Stimulated activated CD8-positive, alpha-beta memory T cell treated with anti-CD3 and anti-CD28 coated beads, Interleukin-12 subunit alpha, Interleukin-12 subunit beta, amount 100 ng/mL, for 4 hours (primary cell): ENCODE data around the gene HSD17B14.
"Not testable (repeated sequence)": the region's sequence is repeated elsewhere in the genome, so short reads cannot be mapped to it uniquely, and the experiment has no call there.

Experiments
- DNase-seq: peaks from one replicate; pipeline ENCODE4 v3.0.0-alpha.2; 2020; ENCODE audit warnings: low read depth

Gene HSD17B14

GRCh38 chr19:48796298-48797083 is 39.8 kb downstream of the HSD17B14 start:
- no peak for DNase-seq

GRCh38 chr19:48795685-48796070 is 40.6 kb downstream of the HSD17B14 start:
- no peak for DNase-seq

- DNase-seq, result peak; percentile 67
Observed at GRCh38 chr19:48795055-48795684, 41.1 kb downstream of the HSD17B14 start.

- DNase-seq, result no peak
Observed at GRCh38 chr19:48794291-48794690, 42.0 kb downstream of the HSD17B14 start.

DNA sequence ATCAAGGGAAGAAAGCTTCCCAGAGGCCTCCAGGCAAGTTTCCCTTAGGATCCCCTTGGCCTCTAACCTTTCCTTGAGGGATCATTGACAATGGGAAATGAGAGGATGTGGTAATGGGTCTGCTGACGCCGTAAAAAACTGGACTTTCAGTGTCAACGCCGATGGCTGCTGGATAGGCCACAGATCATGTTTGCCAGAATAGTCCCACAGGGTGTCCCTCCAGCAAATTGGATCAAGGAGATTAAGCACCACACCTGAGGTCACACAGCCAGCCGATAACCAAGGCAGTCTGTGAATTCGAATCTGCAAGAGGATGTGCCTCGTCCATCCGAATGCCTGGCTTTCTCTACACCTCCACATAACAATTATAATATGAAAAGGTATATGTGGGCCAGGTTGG is 43.0 kb downstream of the HSD17B14 start:
- DNase-seq, result no peak

GRCh38 chr19:48787331-48787730 is 49.0 kb downstream of the HSD17B14 start:
- DNase-seq, result not testable (repeated sequence)

DNA sequence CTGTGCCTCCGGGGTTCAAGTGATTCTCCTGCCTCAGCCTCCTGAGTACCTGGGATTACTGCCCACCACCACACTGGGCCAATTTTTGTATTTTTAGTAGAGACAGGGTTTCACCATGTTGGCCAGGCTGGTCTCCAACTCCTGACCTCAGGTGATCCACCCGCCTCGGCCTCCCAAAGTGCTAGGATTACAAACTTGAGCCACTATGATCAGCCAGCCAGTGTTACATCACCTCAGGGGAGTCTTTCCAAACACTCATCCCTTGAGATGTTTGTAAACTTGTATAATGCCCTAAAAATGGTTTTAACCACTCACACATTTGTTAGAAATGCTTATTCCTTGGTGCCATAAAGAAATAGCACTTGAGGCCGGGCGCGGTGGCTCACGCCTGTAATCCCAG is 49.9 kb downstream of the HSD17B14 start:
- DNase-seq, result not testable (repeated sequence)

GRCh38 chr19:48784527-48784926 is 51.8 kb downstream of the HSD17B14 start:
- DNase-seq, result no peak

DNA sequence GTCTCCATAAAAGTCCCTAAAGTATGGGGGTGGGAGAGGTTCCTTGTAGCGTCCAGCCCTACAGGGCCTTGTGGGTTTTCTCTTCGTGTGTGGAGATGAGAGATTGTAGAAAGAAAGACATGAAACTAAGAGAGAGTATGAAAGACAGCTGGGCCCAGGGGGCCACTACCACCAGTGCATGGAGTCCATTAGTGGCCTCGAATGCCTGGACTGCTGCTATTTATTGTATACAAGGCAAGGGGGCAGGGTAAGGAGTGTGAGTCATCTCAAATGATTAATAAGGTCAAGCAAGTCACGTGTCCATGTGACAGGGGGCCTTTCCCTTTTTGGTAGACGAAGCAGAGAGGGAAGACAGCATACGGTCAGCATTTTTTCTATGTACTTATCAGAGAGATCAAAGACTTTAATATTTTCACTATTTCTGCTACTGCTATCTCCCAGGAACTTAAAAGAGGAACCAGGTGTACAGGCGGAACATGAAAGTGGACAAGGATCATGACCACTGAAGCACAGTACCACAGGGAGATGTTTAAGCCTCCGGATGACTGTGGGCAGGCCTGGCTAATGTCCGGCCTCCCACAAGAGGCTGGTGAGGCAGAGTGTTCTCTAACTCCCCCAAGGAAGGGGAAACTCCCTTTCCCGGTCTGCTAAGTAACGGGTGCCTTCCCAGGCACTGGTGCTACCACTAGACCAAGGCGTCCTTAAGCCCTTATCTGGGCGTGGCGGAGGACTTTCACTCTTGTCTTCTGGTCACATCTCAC is 55.5 kb downstream of the HSD17B14 start:
- DNase-seq, result no peak

- DNase-seq, result no peak
Observed at GRCh38 chr19:48779636-48780035, 56.7 kb downstream of the HSD17B14 start.

DNA sequence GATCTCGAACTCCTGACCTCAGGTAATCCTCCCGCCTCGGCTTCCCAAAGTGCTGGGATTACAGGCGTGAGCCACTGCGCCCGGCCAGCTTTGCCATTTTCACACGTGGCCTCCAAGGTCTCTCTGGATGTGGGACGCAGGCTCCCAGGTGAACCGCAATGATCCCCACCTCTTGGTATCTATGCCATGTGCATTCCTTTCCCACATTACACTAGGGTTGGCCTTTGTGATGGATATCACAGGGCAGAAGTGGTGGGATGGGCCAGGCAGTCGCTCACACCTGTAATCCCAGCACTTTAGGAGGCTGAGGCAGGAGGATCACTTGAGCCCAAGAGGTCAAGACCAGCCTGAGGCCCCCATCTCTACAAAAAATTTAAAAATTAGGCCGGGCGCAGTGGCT is 58.6 kb downstream of the HSD17B14 start:
- DNase-seq, result no peak

- no peak for DNase-seq
Observed at GRCh38 chr19:48777139-48777538, 59.2 kb downstream of the HSD17B14 start.

- DNase-seq, result no peak
Observed at GRCh38 chr19:48772503-48772953, 63.8 kb downstream of the HSD17B14 start.

DNA sequence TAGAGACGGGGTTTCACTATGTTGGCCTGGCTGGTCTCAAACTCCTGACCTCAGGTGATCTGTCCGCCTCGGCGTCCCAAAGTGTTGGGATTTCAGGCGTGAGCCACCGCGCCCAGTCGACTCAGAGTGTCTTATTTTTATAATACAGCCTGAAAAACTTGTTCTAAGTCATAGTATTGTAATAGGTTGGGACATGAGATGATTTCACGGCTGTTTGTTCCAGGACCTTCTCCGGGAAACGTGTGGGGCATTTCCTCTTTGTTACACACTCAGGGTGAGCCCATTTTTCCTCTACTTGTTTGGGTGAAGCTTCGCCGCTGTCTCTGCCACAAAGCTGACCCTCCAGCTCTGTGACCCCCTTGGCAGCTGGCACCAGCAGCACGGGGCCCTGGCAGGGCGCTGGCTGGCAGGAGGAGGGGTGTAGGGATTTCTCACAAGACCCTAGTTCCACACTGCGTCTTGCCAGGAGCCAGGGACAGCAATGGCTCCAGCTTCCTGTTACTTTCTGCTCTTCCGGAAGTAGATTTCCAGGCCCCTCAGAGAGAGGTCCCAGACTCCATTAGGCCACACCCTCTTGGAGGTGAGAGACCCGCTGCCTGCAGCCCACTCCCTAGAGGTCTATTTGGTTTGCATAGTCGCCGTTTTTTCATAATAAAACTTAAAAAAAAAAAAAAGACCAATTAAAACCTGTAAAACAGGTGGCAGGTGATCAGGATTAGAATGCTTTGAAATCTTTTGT is 65.4 kb downstream of the HSD17B14 start:
- DNase-seq, result no peak

GRCh38 chr19:48770266-48770665 is 66.0 kb downstream of the HSD17B14 start:
- DNase-seq, result no peak

- DNase-seq, result no peak
Observed at GRCh38 chr19:48768994-48769713, 67.1 kb downstream of the HSD17B14 start.

DNA sequence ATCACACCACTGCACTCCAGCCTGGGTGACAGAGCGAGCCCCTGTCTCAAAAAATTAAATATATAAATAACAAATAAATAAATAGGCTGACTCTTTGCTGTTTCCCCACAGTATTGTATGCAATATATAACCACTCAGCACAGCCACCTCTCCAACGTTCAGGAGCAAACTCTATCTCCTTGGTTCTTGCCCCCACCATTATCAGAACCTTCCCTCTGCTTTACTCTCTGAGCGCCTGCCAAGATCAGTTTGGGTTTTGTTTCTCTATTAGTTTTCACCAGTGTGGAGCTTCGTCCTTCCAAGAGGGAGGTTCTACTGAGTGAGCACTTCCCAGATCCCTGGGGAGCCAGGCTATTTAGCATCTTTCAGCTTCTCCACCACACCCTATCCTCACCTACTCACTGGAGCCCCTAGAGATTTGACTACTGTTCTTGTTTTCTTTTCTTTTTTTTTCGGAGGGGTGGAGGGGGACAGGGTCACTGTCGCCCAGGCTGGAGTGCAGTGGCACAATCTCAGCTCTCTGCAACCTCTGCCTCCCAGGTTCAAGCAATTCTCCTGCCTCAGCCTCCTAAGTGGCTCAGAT is 68.0 kb downstream of the HSD17B14 start:
- DNase-seq, result not testable (repeated sequence)

GRCh38 chr19:48765816-48766215 is 70.5 kb downstream of the HSD17B14 start:
- not testable (repeated sequence) for DNase-seq
